ENCODE measurements around the gene NEURL2.
"Not testable (repeated sequence)": the region's sequence is repeated elsewhere in the genome, so short reads cannot be mapped to it uniquely, and the experiment has no call there.

DNA sequence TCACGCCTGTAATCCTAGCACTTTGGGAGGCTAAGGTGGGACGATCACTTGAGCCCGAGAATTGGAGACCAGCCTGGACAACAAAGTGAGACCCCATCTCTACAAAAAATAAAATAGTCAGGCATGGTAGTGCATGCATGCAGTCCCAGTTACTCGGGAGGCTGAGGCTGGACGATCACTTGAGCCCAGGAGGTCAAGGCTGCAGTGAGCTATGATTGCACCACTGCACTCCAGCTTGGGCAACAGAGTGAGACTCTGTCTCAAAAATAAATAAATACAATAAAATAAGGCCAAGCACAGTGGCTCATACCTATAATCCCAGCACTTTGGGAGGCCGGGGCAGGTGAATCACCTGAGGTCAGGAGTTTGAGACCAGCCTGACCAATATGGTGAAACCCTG lies 10.3 kb upstream of the NEURL2 start:
- TF ChIP-seq EZH2 (IDR thresholded peaks at IDR 0.05; ENCODE audit: low read length), result not testable (repeated sequence)
- TF ChIP-seq, protein P1, sequence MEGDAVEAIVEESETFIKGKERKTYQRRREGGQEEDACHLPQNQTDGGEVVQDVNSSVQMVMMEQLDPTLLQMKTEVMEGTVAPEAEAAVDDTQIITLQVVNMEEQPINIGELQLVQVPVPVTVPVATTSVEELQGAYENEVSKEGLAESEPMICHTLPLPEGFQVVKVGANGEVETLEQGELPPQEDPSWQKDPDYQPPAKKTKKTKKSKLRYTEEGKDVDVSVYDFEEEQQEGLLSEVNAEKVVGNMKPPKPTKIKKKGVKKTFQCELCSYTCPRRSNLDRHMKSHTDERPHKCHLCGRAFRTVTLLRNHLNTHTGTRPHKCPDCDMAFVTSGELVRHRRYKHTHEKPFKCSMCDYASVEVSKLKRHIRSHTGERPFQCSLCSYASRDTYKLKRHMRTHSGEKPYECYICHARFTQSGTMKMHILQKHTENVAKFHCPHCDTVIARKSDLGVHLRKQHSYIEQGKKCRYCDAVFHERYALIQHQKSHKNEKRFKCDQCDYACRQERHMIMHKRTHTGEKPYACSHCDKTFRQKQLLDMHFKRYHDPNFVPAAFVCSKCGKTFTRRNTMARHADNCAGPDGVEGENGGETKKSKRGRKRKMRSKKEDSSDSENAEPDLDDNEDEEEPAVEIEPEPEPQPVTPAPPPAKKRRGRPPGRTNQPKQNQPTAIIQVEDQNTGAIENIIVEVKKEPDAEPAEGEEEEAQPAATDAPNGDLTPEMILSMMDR (optimal IDR thresholded peaks at IDR 0.05 in 1 of 3, IDR thresholded peaks at IDR 0.05 in 1 of 3, conservative IDR thresholded peaks at IDR 0.05 in 1 of 3; ENCODE audit: extremely low read depth in 1 of 3, insufficient read depth in 2 of 3, low read length in 3 of 3), result not testable (repeated sequence)
